IPS-11a (cell line): ENCODE results near the gene SAFB.

Source experiments
- H3K4me3 ChIP-seq: one replicate; pipeline ENCODE4 v1.5.1; 2013; ENCODE audit warnings: low read depth, low read length, control low read depth

Gene SAFB

GRCh38 chr19:5624741-5625278, 1.9 kb downstream of the SAFB start:
- peak overlapping the region; percentile 99 for H3K4me3 ChIP-seq

DNA sequence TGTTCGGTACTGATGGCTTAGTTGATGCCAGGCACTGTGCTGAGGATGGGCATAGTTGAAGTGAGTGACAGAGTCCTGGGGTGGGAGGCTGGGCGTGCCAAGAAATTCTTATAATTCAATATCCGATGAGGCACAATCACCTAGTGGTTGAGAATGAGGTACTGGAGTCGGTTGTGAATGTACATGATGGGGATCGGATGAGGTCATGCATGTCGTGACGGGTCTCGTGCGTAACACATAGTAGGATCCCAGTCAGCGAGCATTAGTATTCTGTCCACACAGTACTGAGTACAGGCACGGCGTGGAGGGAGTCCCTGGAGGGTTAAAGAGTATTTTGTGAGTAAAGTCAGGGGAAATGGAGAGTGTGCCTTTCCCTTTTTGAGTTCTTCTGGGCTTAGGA, 2.8 kb downstream of the SAFB start:
- no peak overlapping the region for H3K4me3 ChIP-seq

DNA sequence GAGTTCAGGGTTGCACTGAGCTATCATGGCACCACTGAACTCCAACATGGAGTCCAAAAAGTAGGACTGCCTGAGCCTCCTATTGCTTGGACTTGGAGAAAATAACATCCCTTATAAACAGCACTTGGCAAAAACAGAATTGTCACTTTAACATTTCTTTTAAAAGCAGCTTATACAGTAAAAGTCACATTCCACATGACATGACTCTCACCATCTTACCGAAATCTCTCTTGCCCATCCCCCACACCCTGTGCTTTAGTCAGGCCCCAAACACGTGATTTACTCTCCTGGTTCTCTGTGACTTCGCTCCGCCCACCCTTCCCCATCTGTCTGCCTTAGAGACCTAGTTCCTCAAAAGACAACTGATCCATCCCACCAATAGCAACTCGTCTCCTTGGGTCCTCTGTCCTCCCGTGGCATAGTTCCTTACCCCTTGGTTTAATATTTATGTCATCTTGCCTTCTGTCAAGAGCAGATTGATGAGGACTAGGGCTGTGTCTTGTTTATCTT, 4.6 kb downstream of the SAFB start:
- H3K4me3 ChIP-seq = no peak overlapping the region

DNA sequence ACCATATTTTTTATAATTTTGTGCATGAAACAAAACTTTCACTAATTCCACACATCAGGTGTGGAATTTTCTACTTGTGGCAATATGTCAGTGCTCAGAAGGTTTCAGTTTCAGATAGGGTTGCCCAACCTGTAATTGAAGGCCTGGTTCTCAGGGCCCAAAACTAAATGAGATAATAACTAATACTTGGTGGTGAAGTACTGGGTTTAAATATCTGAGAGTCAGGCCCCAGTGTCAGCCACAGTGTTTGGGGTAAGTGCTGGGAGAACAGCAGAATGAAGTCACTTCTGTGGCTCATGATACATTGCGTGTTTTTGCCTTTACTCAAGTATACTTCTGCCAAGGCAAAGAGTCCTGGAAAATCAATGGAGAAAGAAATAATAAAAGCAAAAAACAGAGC, 5.6 kb downstream of the SAFB start:
- H3K4me3 ChIP-seq = no peak overlapping the region

DNA sequence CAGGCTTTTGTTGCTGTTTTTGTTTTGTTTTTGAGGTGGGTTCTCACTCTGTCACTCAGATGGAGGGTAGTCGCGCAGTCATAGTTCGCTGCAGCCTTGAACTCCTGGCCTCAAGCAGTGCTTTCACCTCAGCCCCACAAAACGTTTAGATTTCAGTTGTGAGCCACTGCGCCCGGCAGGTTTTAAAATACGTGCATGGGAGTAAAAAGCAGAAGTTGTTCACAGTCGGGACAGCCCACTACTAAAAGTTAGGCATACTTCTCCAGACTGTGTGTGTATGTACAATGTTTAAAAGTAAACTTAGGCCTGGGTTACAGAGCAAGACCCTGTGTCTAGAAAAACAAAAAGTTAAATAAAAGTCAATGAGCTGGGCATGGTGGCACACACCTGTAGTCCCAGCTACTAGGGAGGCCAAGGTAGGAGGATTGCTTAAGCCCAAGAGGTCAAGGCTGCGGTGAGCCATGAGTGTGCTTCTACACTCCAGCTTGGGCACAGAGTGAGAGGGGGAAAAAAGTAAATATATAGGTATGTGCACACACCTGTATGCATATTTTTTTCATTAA, 6.1 kb downstream of the SAFB start:
- H3K4me3 ChIP-seq = no peak overlapping the region

DNA sequence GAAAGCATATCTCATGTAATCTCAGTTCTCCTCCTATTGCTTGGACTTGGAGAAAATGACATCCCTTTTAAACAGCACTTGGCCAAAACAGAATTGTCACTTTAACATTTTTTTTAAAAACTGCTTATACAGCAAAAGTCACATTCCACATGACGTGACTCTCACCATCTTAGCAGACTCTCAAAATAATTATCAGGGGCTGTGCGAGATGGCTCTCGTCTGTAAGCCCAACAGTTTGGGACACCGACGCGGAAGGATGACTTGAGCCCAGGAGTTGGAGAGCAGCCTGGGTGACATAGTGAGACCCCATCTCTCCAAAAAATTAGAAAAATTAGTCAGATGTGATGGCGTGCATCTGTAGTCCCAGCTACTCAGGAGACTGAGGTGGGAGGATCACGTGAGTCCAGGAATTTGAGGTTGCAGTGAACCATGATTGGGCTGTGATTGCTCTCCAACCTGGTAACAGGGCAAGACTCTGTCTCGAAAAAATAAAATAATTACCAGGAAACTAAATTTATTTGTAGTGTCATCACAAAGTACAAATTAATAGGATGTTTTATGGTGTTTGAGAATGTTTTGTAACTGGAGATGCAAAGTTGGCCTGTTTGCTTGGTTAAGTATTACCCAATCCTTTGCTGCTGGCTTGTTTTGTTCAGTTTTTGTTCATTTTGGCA, 8.8 kb downstream of the SAFB start:
- no peak overlapping the region for H3K4me3 ChIP-seq

DNA sequence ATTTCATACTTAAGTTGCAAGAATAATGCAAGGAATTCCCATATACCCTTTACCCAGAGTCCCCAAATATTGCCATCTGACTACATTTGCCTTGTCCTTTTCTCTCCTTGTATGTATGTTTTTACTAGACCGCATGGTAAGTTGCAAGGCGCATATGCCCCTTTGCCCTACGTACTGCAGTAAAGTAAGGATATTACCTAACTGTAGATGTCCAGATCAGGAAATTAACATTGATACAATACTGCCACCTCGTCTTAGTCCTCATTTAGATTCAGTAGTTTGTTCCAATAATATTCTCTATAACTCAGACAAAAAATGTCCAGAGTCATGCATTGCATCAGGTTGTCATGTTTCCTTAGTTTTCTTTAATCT, 9.3 kb downstream of the SAFB start:
- H3K4me3 ChIP-seq = no peak overlapping the region

DNA sequence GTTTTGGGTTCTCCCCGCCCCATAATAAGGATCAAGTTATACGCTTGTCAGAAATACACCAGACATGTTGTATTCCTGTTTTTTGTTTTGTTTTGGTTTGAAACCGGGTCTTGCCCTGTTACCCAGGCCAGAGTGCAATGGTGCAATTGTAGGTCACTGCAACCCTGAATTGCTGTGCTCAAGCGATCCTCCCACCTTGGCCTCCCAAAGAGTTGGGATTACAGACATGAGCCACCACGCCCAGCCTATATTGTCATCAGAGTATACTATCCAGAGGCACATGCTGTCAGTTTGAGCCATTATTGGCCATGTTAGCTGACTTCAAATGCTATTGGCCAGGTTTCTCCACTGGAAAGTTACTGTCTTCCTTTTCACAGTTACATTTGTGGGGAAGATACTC, 9.8 kb downstream of the SAFB start:
- H3K4me3 ChIP-seq = no peak overlapping the region

DNA sequence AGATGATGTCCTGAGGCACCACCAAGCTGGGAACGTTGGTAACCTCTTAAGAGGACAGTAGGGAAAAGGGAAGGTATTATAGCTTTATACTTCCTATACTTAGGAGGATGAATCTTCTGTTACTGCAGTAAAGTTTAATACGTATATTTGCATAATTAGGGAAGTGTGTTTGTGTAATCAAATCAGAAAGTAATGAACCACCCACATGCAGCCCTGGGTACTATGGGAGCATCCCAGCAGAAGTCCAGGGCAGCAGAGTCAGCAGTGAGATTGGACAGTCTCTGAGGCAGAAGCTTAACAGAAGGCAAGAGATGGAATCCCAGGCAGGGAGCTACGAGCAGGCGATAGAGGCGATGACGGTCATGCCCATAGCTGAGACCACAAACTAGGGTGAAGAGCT, 12.5 kb downstream of the SAFB start:
- no peak overlapping the region for H3K4me3 ChIP-seq

DNA sequence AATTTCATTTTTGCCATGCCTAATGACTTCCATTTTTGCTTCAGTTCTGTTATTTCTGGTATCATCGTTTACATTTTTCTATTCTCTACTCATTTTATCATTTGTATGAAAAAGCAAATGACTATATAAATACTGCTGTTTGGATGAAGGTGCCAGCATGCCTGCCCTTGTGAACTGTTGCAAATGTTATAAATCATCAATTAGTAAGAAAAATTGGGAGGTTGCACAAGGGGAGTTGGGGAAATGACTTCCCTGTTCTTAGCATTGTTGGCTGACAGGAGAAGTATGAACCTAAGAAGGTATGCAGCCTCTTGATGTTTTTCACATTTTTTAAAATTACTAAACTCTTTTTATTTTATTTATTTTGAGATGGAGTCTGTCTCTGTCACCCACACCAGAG, 15.1 kb downstream of the SAFB start:
- no peak overlapping the region for H3K4me3 ChIP-seq

DNA sequence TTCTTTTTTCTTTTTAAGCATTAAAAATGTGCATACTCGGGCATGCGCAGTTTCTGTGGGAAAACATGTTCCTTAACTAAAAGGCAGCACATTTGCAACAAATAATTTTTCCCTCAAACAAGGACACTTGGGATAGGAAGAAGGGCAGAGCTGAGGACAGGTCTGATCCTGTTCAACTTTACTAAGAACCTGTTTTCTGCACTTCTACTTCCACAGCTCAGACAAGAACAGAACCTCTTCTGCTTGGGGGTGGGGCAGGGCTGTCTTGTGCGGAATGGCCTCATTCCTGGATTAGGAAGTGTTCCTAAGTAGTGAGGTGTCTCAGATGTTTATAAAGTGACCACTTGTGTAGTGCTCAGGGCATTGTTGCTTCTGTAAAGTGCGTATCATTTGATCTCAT, 18.3 kb downstream of the SAFB start:
- H3K4me3 ChIP-seq = no peak overlapping the region

GRCh38 chr19:5642204-5642603, 19.3 kb downstream of the SAFB start:
- no peak overlapping the region for H3K4me3 ChIP-seq

- H3K4me3 ChIP-seq = no peak overlapping the region
These were observed 20.2 kb downstream of the SAFB start for GRCh38 chr19:5643060-5643459.

GRCh38 chr19:5644037-5644436, 21.2 kb downstream of the SAFB start:
- no peak overlapping the region for H3K4me3 ChIP-seq

GRCh38 chr19:5645409-5645808, 22.5 kb downstream of the SAFB start:
- H3K4me3 ChIP-seq = no peak overlapping the region

- H3K4me3 ChIP-seq = no peak overlapping the region
These were observed 23.8 kb downstream of the SAFB start for GRCh38 chr19:5646703-5647102.

DNA sequence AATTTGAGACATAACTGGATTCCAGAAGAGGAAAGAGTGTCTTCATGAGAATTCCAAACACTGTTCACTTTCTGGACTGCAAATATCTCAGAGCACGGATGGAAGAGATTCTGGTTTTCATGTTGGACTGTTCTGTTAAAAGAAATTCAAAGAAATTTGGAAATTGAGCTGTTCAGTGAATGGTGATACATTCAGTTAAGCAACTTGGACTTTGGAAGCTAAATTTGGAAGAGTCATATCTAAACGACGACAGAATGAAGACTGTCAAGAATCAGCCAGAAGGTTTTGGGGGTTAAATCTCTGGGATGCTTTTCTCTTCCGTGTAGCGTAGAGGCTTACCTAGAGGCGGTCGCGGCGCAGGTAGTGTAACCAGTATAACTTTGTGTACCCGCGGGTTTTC, 25.6 kb downstream of the SAFB start:
- H3K4me3 ChIP-seq = no peak overlapping the region

DNA sequence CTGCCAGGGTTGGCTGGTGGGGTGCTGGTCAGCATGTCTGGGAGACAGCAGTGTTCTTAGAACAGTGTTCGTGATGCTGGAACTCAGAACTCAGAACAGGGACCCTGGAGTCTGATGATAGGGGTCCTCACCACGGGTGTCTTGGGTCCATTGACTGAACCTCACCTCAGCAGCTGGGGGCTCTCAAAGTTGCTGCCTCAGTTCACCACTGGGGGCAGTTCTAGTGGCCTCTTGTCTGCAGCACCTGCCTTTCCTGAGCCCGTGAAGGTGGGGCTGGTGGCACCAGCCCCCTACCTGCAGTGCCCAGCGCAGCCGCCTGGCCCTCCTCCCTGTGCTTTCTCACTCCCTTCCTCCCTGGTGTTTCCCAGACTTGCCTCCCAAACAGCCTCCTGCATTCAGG, 28.5 kb downstream of the SAFB start:
- H3K4me3 ChIP-seq = no peak overlapping the region

- H3K4me3 ChIP-seq = no peak overlapping the region
These were observed 29.4 kb downstream of the SAFB start for GRCh38 chr19:5652261-5652660.

GRCh38 chr19:5654931-5655330, 32.0 kb downstream of the SAFB start:
- H3K4me3 ChIP-seq = no peak overlapping the region

GRCh38 chr19:5655412-5655811, 32.5 kb downstream of the SAFB start:
- no peak overlapping the region for H3K4me3 ChIP-seq

- no peak overlapping the region for H3K4me3 ChIP-seq
These were observed 38.6 kb downstream of the SAFB start for GRCh38 chr19:5661483-5661882.

DNA sequence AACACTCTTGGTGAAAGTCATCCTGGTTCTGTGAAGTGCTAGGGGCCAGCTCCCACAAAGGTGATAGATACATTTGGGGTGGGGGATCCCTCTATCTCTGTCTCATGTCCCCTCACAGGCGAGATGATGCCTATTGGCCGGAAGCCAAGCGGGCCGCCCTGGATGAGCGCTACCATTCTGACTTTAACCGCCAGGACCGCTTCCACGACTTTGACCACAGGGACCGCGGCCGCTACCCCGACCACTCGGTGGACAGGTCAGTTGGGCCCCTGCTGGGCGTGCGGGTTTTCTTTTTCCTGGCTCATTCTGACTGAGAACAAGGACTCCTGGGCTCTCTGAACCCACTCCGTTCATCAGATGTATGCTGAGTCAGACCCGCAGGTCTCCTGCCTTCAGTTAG, 41.0 kb downstream of the SAFB start:
- no peak overlapping the region for H3K4me3 ChIP-seq
